Activated naive CD8-positive, alpha-beta T cell treated with anti-CD3 and anti-CD28 coated beads, Interleukin-2, amount 50 U/mL, for 24 hours (primary cell): ENCODE data around the gene OR7D2.

Experiments
- ATAC-seq: fragments of 150-1000 bp; cut with Tn5 transposase; one replicate; pipeline ENCODE4 v1.10.0; 2021
- DNase-seq: peaks from one replicate; pipeline ENCODE4 v3.0.0; 2021
- H3K27ac Mint-ChIP-seq: one replicate; pipeline ENCODE4 v1.8.0; 2021; ENCODE audit warnings: mild to moderate bottlenecking, mixed read lengths
- H3K27me3 Mint-ChIP-seq: one replicate; pipeline ENCODE4 v1.8.0; 2021; ENCODE audit warnings: mixed read lengths
- H3K36me3 Mint-ChIP-seq: one replicate; pipeline ENCODE4 v1.8.0; 2021; ENCODE audit warnings: low read depth, mixed read lengths
- H3K4me1 Mint-ChIP-seq: one replicate; pipeline ENCODE4 v1.8.0; 2021; ENCODE audit warnings: mixed read lengths
- H3K4me3 Mint-ChIP-seq: one replicate; pipeline ENCODE4 v1.8.0; 2021; ENCODE audit warnings: mild to moderate bottlenecking, moderate library complexity, mixed read lengths
- H3K9me3 Mint-ChIP-seq: one replicate; pipeline ENCODE4 v1.8.0; 2021; ENCODE audit warnings: mixed read lengths

OR7D2 gene

DNA sequence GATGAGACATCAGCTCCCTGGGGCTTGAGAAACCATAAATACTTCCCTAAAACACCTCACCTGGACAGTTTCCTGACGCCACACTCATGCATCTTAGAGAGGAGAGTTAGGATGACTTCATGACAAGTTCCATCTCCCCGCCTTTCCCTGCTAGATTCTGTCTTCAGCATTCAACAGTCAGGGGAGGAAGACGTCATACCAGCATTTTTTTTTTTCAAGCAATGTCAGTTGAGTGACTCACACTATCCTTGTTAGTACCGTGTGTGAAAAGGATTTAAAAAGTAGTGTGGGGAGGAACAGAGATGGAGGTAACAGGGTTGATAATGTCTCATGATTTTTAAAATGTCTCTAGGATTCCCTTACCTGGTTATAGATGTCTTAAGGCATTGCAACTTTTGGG lies at the start of gene OR7D2:
Gene OR7D2 (plus strand): TSS at position 79 of the 400 bp plus-strand sequence. CDS start 6,803 bp downstream, outside the sequence.
- no peak within 1 kb of the TSS for H3K27ac Mint-ChIP-seq
- peaks cover 3% of the 10 kb centered on the region for H3K27me3 Mint-ChIP-seq
- no peak within 1 kb of the TSS for H3K4me3 Mint-ChIP-seq
- ATAC-seq (no peak), DNase-seq (no peak)
- H3K36me3 Mint-ChIP-seq, result no peaks in the 10 kb centered on the region
- no peaks in the 10 kb centered on the region for H3K4me1 Mint-ChIP-seq
- H3K9me3 Mint-ChIP-seq, result no peaks in the 10 kb centered on the region

DNA sequence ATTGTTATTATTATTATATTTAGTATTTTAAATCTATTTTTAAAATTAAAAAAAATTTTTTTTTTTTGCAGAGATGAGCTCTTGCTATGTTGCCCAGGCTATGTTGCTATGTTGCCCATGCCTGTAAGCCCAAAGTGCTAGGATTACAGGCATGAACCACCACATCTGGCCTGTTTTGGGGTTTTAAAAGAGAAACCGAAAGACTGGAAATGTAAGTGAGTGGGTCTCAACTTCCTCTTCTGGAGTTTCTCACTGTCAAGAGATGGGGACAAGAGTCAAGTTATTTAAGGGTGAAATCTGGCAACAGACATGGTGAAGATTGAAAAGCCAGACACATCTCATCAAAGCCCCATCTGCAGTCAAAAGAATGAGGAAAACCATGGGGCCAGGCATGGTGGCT lies 47.8 kb upstream of the OR7D2 start:
- Mint-ChIP-seq H3K9me3 (no peaks in the 10 kb centered on the region), H3K36me3 (no peaks in the 10 kb centered on the region), H3K27ac (no peak overlapping the region), H3K4me1 (peaks cover 7% of the 10 kb centered on the region), H3K4me3 (no peak overlapping the region), H3K27me3 (peaks cover 19% of the 10 kb centered on the region)
- ATAC-seq (no peak), DNase-seq (no peak)

GRCh38 chr19:9132422-9132821 lies 46.4 kb upstream of the OR7D2 start:
- ATAC-seq (no peak), DNase-seq (no peak)
- Mint-ChIP-seq H3K27me3 (peaks cover 4% of the 10 kb centered on the region), H3K36me3 (no peaks in the 10 kb centered on the region), H3K27ac (no peak overlapping the region), H3K9me3 (no peaks in the 10 kb centered on the region), H3K4me1 (peaks cover 7% of the 10 kb centered on the region), H3K4me3 (no peak overlapping the region)

GRCh38 chr19:9139609-9140158 lies 39.1 kb upstream of the OR7D2 start:
- Mint-ChIP-seq H3K9me3 (peaks cover 10% of the 10 kb centered on the region), H3K36me3 (peaks cover 30% of the 10 kb centered on the region), H3K4me3 (peak overlapping the region; percentile 98), H3K4me1 (peaks cover 34% of the 10 kb centered on the region), H3K27ac (peak overlapping the region; percentile 95), H3K27me3 (peaks cover 2% of the 10 kb centered on the region)
- ATAC-seq, result no peak
- no peak for DNase-seq

- Mint-ChIP-seq H3K36me3 (peaks cover 36% of the 10 kb centered on the region), H3K27me3 (peaks cover 2% of the 10 kb centered on the region), H3K4me3 (peak within 1 kb of the TSS; percentile 98), H3K4me1 (peaks cover 35% of the 10 kb centered on the region), H3K27ac (peak within 1 kb of the TSS; percentile 95), H3K9me3 (peaks cover 14% of the 10 kb centered on the region)
- DNase-seq (peak; percentile 85), ATAC-seq (peak; percentile 94)
Measured at GRCh38 chr19:9140159-9140874, 38.5 kb upstream of the OR7D2 start, which contains the start of gene ZNF317. TSS of gene ZNF317 (plus strand) at chr19:9140397. CDS start at chr19:9156017, 15,620 bp downstream.

DNA sequence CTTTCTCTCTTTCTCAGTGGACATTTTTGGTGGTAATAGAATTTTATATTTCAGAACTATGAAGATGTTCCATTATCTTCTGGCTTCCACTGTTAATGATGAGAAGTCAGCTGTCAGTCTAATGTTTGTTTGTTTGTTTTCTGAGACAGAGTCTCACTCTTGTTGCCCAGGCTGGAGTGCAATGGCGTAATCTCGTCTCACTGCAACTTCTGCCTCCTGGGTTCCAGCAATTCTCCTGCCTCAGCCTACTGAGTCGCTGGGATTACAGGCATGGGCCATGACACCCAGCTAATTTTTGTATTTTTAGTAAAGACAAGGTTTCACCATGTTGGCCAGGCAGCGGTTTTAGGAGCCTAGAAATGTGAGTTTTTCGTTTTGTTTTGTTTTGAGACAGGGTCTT lies 33.9 kb upstream of the OR7D2 start:
- ATAC-seq (no peak), DNase-seq (no peak)
- Mint-ChIP-seq H3K9me3 (peaks cover 22% of the 10 kb centered on the region), H3K4me3 (no peak overlapping the region), H3K4me1 (peaks cover 64% of the 10 kb centered on the region), H3K27ac (no peak overlapping the region), H3K27me3 (no peaks in the 10 kb centered on the region), H3K36me3 (peaks cover 77% of the 10 kb centered on the region)

- Mint-ChIP-seq H3K9me3 (peaks cover 37% of the 10 kb centered on the region), H3K4me1 (peaks cover 71% of the 10 kb centered on the region), H3K36me3 (peaks cover 89% of the 10 kb centered on the region), H3K4me3 (no peak overlapping the region), H3K27ac (no peak overlapping the region), H3K27me3 (no peaks in the 10 kb centered on the region)
- ATAC-seq (no peak), DNase-seq (no peak)
Measured at GRCh38 chr19:9146882-9147281, 31.9 kb upstream of the OR7D2 start.

DNA sequence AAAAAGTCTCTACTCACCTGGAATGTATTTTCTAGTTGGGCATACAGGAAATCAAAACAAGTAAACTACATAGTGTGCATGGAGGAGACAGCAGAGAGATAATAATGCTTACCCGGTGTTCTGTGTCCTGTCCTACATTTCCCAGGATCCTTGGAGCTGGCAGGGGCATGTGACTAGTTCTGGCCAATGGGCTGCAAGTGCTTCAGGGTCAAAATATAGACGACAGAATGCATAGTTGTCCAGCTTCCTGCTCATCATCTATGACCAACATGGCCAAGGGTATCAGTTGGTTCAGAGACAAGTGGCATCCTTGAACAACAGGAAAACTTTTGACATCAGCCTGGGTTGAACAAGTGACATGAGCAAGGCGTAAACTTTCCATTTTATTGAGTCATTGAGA lies 30.1 kb upstream of the OR7D2 start:
- DNase-seq (no peak), ATAC-seq (no peak)
- H3K4me3 Mint-ChIP-seq, result no peak overlapping the region
- H3K9me3 Mint-ChIP-seq, result peaks cover 40% of the 10 kb centered on the region
- H3K27me3 Mint-ChIP-seq, result no peaks in the 10 kb centered on the region
- peaks cover 92% of the 10 kb centered on the region for H3K36me3 Mint-ChIP-seq
- H3K27ac Mint-ChIP-seq, result no peak overlapping the region
- peaks cover 66% of the 10 kb centered on the region for H3K4me1 Mint-ChIP-seq

- H3K4me1 Mint-ChIP-seq, result peaks cover 64% of the 10 kb centered on the region
- H3K27ac Mint-ChIP-seq, result peak overlapping the region; percentile 6
- no peak overlapping the region for H3K4me3 Mint-ChIP-seq
- H3K9me3 Mint-ChIP-seq, result peaks cover 28% of the 10 kb centered on the region
- no peaks in the 10 kb centered on the region for H3K27me3 Mint-ChIP-seq
- H3K36me3 Mint-ChIP-seq, result peaks cover 92% of the 10 kb centered on the region
- ATAC-seq, result no peak
- DNase-seq, result no peak
Measured at GRCh38 chr19:9149997-9150396, 28.8 kb upstream of the OR7D2 start.

DNA sequence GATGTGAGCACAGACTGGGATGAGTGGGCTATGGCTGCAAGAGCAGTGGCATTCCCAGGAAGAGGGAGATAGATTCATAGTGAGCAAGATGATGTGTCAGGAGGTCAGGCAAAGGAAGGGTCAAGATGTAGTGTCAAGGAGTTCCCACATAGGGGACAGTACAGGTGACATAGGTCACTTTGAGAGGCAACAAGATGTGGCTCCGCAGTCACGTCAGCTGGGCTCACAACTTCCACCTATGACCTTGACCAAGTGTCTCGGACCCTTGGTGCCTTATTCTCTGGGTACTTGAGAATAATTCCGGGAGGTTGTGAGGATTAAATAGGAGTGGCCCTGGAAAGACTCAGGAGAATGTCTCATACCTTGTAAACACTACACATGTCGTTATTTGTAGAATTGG lies 28.1 kb upstream of the OR7D2 start:
- Mint-ChIP-seq H3K27me3 (no peaks in the 10 kb centered on the region), H3K4me3 (no peak overlapping the region), H3K9me3 (peaks cover 24% of the 10 kb centered on the region), H3K27ac (peak overlapping the region; percentile 6), H3K4me1 (peaks cover 66% of the 10 kb centered on the region), H3K36me3 (peaks cover 92% of the 10 kb centered on the region)
- DNase-seq (no peak), ATAC-seq (no peak)

- Mint-ChIP-seq H3K36me3 (peaks cover 95% of the 10 kb centered on the region), H3K27ac (no peak overlapping the region), H3K4me1 (peaks cover 71% of the 10 kb centered on the region), H3K4me3 (no peak overlapping the region), H3K27me3 (no peaks in the 10 kb centered on the region), H3K9me3 (peaks cover 23% of the 10 kb centered on the region)
- DNase-seq, result no peak
- no peak for ATAC-seq
Measured at GRCh38 chr19:9151367-9151766, 27.4 kb upstream of the OR7D2 start.

DNA sequence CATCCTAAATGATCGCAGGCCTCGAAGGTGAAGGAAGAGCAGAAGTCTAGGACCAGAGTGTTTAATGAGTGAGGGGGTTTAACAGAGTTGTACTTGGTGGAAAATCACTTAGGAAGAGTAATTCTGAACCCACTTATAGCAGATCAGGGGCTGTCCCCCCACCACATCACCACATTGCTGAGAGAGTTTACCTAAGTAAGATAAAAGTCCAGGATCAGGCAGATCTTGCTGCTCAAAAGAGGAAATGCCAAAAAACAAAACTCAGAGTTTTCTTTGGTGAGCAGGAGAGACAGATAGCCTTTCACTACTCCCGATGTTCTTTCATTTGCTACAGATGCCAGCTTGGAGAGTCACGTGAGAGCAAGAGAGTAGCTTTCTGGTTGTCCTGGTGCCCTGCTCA lies 23.2 kb upstream of the OR7D2 start:
- ATAC-seq (no peak), DNase-seq (no peak)
- Mint-ChIP-seq H3K4me1 (peaks cover 40% of the 10 kb centered on the region), H3K27ac (peak overlapping the region; percentile 57), H3K9me3 (peaks cover 26% of the 10 kb centered on the region), H3K36me3 (peaks cover 95% of the 10 kb centered on the region), H3K27me3 (no peaks in the 10 kb centered on the region), H3K4me3 (no peak overlapping the region)

DNA sequence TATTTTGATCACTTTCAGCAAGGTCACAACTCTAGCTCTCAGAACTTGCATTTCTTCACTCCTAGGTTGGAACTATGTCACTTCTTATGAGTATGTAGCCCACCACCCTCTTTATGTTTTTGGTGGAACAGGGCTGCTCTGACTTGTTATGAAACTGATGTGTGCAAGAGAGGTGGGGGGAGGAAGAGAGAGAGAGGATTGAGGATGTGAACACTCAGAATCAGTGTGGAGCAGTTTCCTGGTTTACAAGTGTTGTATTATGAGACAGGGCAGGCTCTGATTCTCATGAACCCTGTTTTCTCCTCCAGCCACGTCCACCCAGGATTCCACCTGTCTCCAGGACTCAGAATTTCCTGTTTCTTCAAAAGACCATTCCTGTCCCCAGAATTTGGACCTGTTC lies 22.5 kb upstream of the OR7D2 start:
- peaks cover 95% of the 10 kb centered on the region for H3K36me3 Mint-ChIP-seq
- no peak for ATAC-seq
- peaks cover 22% of the 10 kb centered on the region for H3K9me3 Mint-ChIP-seq

GRCh38 chr19:9159891-9160290 lies 18.9 kb upstream of the OR7D2 start:
- Mint-ChIP-seq H3K4me3 (no peak overlapping the region), H3K4me1 (peaks cover 15% of the 10 kb centered on the region), H3K9me3 (peaks cover 25% of the 10 kb centered on the region), H3K36me3 (peaks cover 95% of the 10 kb centered on the region), H3K27ac (no peak overlapping the region), H3K27me3 (no peaks in the 10 kb centered on the region)
- DNase-seq, result no peak
- no peak for ATAC-seq

More for the DNA sequence above, 22.5 kb upstream of the OR7D2 start:
- H3K27ac Mint-ChIP-seq, result no peak overlapping the region
- no peak for DNase-seq
- H3K27me3 Mint-ChIP-seq, result no peaks in the 10 kb centered on the region
- H3K4me1 Mint-ChIP-seq, result peaks cover 33% of the 10 kb centered on the region
- no peak overlapping the region for H3K4me3 Mint-ChIP-seq

DNA sequence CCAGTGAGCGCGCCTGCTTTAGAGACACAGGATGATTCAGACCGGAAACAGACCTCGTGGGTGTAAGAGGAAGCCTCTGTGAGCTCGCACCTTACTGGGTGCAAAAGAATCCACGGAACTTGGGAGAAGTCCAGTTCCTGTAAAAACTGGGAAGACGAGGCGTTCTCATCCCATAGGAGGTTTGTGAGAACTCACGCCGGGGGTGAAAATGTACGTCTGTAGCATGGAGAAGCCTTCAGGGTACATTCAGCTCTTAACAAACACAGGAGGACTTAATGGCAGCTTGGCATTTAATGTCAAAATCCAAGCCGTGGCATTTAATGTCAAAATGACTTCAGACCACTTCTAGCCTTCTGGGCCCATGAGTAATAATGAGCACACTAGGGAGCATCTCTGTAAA lies 17.4 kb upstream of the OR7D2 start:
- H3K9me3 Mint-ChIP-seq, result peaks cover 30% of the 10 kb centered on the region

More for the DNA sequence above, 17.4 kb upstream of the OR7D2 start:
- no peak overlapping the region for H3K27ac Mint-ChIP-seq
- H3K4me1 Mint-ChIP-seq, result peaks cover 3% of the 10 kb centered on the region
- DNase-seq (no peak), ATAC-seq (no peak)
- H3K4me3 Mint-ChIP-seq, result no peak overlapping the region
- no peaks in the 10 kb centered on the region for H3K27me3 Mint-ChIP-seq
- H3K36me3 Mint-ChIP-seq, result peaks cover 93% of the 10 kb centered on the region
